SK-N-SH treated with all-trans-retinoic acid at 6 μM for 48 hours (cell line): Measurements from ENCODE around the gene SERPINA6.

Source experiments
- ATAC-seq: fragments of 200-7000 bp; cut with Tn5 transposase; 3 replicates; pipeline ENCODE4 v1.9.1; 2020; ENCODE audit warnings: mild to moderate bottlenecking, moderate library complexity
- ARNTL ChIP-seq: fragments of 450-650 bp; formaldehyde crosslinking; IDR thresholded peaks from 2 replicates; pipeline ENCODE4 v1.5.0; 2020; ENCODE audit warnings: low read depth, mild to moderate bottlenecking, moderate library complexity, borderline replicate concordance
- BACH2 ChIP-seq: fragments of 250-450 bp; sonication (Bioruptor Pico); IDR thresholded peaks from 2 replicates; pipeline ENCODE4 v1.9.0; 2021; ENCODE audit warnings: mild to moderate bottlenecking, borderline replicate concordance
- CREB5 ChIP-seq: fragments of 250-450 bp; sonication (Bioruptor Pico); IDR thresholded peaks from 2 replicates; pipeline ENCODE4 v1.5.1; 2020; ENCODE audit warnings: low read depth, mild to moderate bottlenecking, moderate library complexity
- CSDC2 ChIP-seq: fragments of 250-450 bp; sonication (Bioruptor Pico); IDR thresholded peaks from 2 replicates; pipeline ENCODE4 v1.5.0; 2020; ENCODE audit warnings: mild to moderate bottlenecking, moderate library complexity
- CSRNP3 ChIP-seq: fragments of 250-450 bp; sonication (Bioruptor Pico); IDR thresholded peaks from 2 replicates; pipeline ENCODE4 v1.5.1; 2021; ENCODE audit warnings: mild to moderate bottlenecking, moderate library complexity
- GLIS3 ChIP-seq: fragments of 250-450 bp; sonication (Bioruptor Pico); IDR thresholded peaks from 2 replicates; pipeline ENCODE4 v1.5.0; 2020; ENCODE audit warnings: mild to moderate bottlenecking, moderate library complexity
- ISL1 ChIP-seq: fragments of 250-450 bp; sonication (Bioruptor Pico); IDR thresholded peaks from 2 replicates; pipeline ENCODE4 v2.1.2; 2022; ENCODE audit warnings: mild to moderate bottlenecking, moderate library complexity
- PATZ1 ChIP-seq: fragments of 250-450 bp; sonication (Bioruptor Pico); IDR thresholded peaks from 2 replicates; pipeline ENCODE4 v1.8.0; 2020; ENCODE audit warnings: mild to moderate bottlenecking, moderate library complexity, borderline replicate concordance
- POU6F1 ChIP-seq: fragments of 250-450 bp; sonication (Bioruptor Pico); IDR thresholded peaks from 2 replicates; pipeline ENCODE4 v1.8.0; 2021; ENCODE audit warnings: low read depth, mild to moderate bottlenecking, moderate library complexity, borderline replicate concordance
- PPARA ChIP-seq: fragments of 250-450 bp; sonication (Bioruptor Pico); IDR thresholded peaks from 2 replicates; pipeline ENCODE4 v1.5.0; 2020; ENCODE audit warnings: mild to moderate bottlenecking, borderline replicate concordance
- RARB ChIP-seq: fragments of 250-450 bp; sonication (Bioruptor Pico); IDR thresholded peaks from 2 replicates; pipeline ENCODE4 v1.8.0; 2021; ENCODE audit warnings: mild to moderate bottlenecking, moderate library complexity
- SNAI2 ChIP-seq: fragments of 250-450 bp; sonication (Bioruptor Pico); IDR thresholded peaks from 2 replicates; pipeline ENCODE4 v1.5.0; 2020; ENCODE audit warnings: mild to moderate bottlenecking, moderate library complexity
- TCF4 ChIP-seq: fragments of 250-450 bp; sonication (Bioruptor Pico); IDR thresholded peaks from 2 replicates; pipeline ENCODE4 v1.8.0; 2021; ENCODE audit warnings: mild to moderate bottlenecking, moderate library complexity, borderline replicate concordance
- TOX ChIP-seq: fragments of 250-450 bp; sonication (Bioruptor Pico); IDR thresholded peaks from 2 replicates; pipeline ENCODE4 v1.8.0; 2021; ENCODE audit warnings: mild to moderate bottlenecking, moderate library complexity, borderline replicate concordance
- TSHZ2 ChIP-seq: fragments of 250-450 bp; sonication (Bioruptor Pico); IDR thresholded peaks from 2 replicates; pipeline ENCODE4 v1.5.0; 2020; ENCODE audit warnings: mild to moderate bottlenecking, moderate library complexity
- ZC3H10 ChIP-seq: fragments of 250-450 bp; sonication (Bioruptor Pico); IDR thresholded peaks from 2 replicates; pipeline ENCODE4 v1.5.1; 2021; ENCODE audit warnings: mild to moderate bottlenecking, moderate library complexity
- ZNF565 ChIP-seq: fragments of 450-650 bp; formaldehyde crosslinking; conservative IDR thresholded peaks from 2 replicates; pipeline ENCODE4 v1.5.0; 2020; ENCODE audit warnings: low read depth, mild to moderate bottlenecking, moderate library complexity
- ZNF8 ChIP-seq: fragments of 450-650 bp; formaldehyde crosslinking; IDR thresholded peaks from 2 replicates; pipeline ENCODE4 v1.5.0; 2020; ENCODE audit warnings: mild to moderate bottlenecking, moderate library complexity

The SERPINA6 gene

GRCh38 chr14:94334872-94335271 lies 11.7 kb upstream of the SERPINA6 start:
- no peak for ATAC-seq
- TF ChIP-seq ZNF8 (CRISPR knock-in tag), result no peak
- no peak for TF ChIP-seq TCF4 (CRISPR knock-in tag)
- TF ChIP-seq TOX (CRISPR knock-in tag), result no peak
- no peak for TF ChIP-seq CSDC2 (CRISPR knock-in tag)
- no peak for TF ChIP-seq BACH2 (CRISPR knock-in tag)
- no peak for TF ChIP-seq ISL1

- TF ChIP-seq GLIS3, result no peak
- TF ChIP-seq PATZ1 (CRISPR knock-in tag), result no peak
- TF ChIP-seq CSDC2 (CRISPR knock-in tag), result no peak
- no peak for ATAC-seq
These were observed 9.5 kb upstream of the SERPINA6 start for GRCh38 chr14:94332587-94332986.

- no peak for ATAC-seq
- TF ChIP-seq ZNF565 (CRISPR knock-in tag), result no peak
- TF ChIP-seq ZC3H10 (CRISPR knock-in tag), result no peak
- no peak for TF ChIP-seq TOX (CRISPR knock-in tag)
- TF ChIP-seq CSDC2 (CRISPR knock-in tag), result no peak
- no peak for TF ChIP-seq CSRNP3 (CRISPR knock-in tag)
- no peak for TF ChIP-seq RARB
- TF ChIP-seq CREB5, result no peak
These were observed 9.0 kb upstream of the SERPINA6 start for GRCh38 chr14:94332063-94332583.

- ATAC-seq, result no peak
These were observed 8.3 kb upstream of the SERPINA6 start for GRCh38 chr14:94331462-94331861.

More at GRCh38 chr14:94331462-94331861, 8.3 kb upstream of the SERPINA6 start:
- TF ChIP-seq SNAI2 (CRISPR knock-in tag) (no peak), ZNF8 (CRISPR knock-in tag) (no peak), ARNTL (CRISPR knock-in tag) (no peak), PPARA (CRISPR knock-in tag) (no peak), CSRNP3 (CRISPR knock-in tag) (no peak), TSHZ2 (CRISPR knock-in tag) (no peak), POU6F1 (CRISPR knock-in tag) (no peak), ZNF565 (CRISPR knock-in tag) (no peak), ISL1 (no peak)
